ENCODE results near the gene GPATCH2.
"Not testable (repeated sequence)": the region's sequence is repeated elsewhere in the genome, so short reads cannot be mapped to it uniquely, and the experiment has no call there.

The GPATCH2 gene

DNA sequence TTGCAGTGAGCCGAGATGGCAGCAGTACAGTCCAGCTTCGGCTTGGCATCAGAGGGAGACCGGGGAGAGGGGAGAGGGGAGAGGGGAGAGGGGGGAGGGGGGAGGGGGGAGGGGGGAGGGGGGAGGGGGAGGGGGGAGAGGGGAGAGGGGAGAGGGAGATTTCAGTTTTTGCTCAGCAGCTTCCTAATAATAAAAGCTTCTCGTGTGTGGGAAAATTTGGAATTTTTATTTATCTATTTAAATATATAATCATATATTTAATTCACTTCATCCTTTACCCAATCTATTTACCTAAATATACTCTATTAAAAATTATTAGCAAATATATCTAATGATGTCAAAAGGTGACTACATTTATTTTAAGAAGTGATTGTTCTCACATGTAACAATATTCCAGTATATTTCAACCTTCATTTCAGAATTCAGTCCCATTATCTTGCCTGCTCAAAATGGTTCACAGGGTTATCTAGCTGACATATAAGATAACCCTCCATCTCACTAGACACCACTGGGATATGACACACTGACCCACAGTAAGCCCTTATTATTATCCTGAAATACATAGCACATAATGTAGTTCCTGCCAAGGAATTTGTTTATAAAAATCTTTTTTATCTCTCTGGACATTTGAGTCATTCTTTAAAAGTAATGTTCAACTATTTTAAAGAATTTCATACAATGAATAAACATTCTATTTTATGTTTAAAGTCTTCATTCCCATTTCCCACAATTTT lies 105.9 kb downstream of the GPATCH2 start:
- in situ Hi-C loops (cut with HindIII; ENCODE audit: low pct_ligation_motif_present, low sequenced_read_pairs), result no loop called here
- Histone ChIP-seq H3K27ac (peak overlapping the region; percentile 24), H3K27me3 (replicated peaks) (no peaks in the 10 kb centered on the region), H3K36me3 (replicated peaks) (no peaks in the 10 kb centered on the region), H3K4me3 (ENCODE audit: low read depth, low read length) (no peak overlapping the region)
- peak; percentile 24 for DNase-seq
- TF ChIP-seq, protein P1, sequence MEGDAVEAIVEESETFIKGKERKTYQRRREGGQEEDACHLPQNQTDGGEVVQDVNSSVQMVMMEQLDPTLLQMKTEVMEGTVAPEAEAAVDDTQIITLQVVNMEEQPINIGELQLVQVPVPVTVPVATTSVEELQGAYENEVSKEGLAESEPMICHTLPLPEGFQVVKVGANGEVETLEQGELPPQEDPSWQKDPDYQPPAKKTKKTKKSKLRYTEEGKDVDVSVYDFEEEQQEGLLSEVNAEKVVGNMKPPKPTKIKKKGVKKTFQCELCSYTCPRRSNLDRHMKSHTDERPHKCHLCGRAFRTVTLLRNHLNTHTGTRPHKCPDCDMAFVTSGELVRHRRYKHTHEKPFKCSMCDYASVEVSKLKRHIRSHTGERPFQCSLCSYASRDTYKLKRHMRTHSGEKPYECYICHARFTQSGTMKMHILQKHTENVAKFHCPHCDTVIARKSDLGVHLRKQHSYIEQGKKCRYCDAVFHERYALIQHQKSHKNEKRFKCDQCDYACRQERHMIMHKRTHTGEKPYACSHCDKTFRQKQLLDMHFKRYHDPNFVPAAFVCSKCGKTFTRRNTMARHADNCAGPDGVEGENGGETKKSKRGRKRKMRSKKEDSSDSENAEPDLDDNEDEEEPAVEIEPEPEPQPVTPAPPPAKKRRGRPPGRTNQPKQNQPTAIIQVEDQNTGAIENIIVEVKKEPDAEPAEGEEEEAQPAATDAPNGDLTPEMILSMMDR (IDR thresholded peaks at IDR 0.05; ENCODE audit: low read depth, low read length, missing control alignments), result no peak

DNA sequence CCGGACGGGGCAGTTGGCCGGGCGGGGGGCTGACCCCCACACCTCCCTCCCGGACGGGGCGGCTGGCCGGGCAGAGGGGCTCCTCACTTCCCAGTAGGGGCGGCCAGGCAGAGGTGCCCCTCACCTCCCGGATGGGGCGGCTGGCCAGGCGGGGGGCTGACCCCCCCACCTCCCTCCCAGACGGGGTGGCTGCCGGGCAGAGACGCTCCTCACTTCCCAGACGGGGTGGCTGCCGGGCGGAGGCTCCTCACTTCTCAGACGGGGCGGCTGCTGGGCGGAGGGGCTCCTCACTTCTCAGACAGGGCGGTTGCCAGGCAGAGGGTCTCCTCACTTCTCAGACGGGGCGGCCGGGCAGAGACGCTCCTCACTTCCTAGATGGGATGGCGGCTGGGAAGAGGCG lies 107.0 kb downstream of the GPATCH2 start:
- in situ Hi-C loops (cut with HindIII; ENCODE audit: low pct_ligation_motif_present, low sequenced_read_pairs); H3K27me3 ChIP-seq (replicated peaks); H3K4me3 ChIP-seq (ENCODE audit: low read depth, low read length); H3K27ac ChIP-seq; H3K36me3 ChIP-seq (replicated peaks); DNase-seq: not testable (repeated sequence)

DNA sequence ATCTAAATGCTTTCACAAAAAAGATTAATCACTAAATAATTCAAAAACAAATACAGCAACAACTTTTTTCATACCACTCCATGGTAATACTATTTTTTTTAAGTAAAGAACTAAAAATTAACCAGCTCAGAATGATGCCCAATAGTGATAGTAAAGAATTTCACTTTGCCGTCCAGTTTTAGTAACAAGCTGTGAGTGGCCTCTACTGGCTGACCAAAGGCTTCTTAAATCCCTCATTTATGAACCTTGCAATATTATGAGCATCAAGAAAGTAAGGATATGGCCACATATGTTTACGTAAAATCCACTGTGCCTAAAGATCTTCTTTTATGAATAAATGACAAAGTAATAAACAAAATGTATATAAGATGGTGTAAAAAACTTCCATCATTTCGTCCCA lies 108.6 kb downstream of the GPATCH2 start:
- H3K27ac ChIP-seq, result no peak overlapping the region
- TF ChIP-seq, protein P1 (IDR thresholded peaks at IDR 0.05; ENCODE audit: low read depth, low read length, missing control alignments), result no peak

DNA sequence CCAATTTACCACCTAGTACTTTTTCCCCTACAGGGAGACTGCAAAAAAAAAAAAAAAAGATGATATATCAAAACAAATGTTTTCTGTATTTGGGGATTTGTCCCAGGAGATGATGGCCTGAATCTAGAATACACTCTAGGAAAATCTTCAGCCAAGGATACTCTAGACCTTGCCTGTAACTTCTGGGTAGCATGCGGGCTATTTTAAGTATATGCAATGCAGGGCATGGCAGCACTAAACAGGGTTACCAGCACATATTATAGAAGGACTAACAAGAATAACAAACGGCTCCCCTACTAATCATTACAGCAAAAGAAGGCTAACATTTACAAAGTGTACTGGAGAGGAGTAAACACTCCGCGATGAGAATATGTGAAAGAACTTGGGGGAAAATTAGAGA lies 109.6 kb downstream of the GPATCH2 start:
- no peak for DNase-seq
- Histone ChIP-seq H3K27ac (no peak overlapping the region), H3K36me3 (replicated peaks) (no peaks in the 10 kb centered on the region), H3K27me3 (replicated peaks) (no peaks in the 10 kb centered on the region), H3K4me3 (ENCODE audit: low read depth, low read length) (no peak overlapping the region)
- TF ChIP-seq, protein P1 (IDR thresholded peaks at IDR 0.05; ENCODE audit: low read depth, low read length, missing control alignments), result no peak
- in situ Hi-C loops (cut with HindIII; ENCODE audit: low pct_ligation_motif_present, low sequenced_read_pairs), result no loop called here

More for the DNA sequence above, 108.6 kb downstream of the GPATCH2 start:
- Histone ChIP-seq H3K36me3 (replicated peaks) (no peaks in the 10 kb centered on the region), H3K27me3 (replicated peaks) (no peaks in the 10 kb centered on the region), H3K4me3 (ENCODE audit: low read depth, low read length) (no peak overlapping the region)
- DNase-seq, result no peak
- in situ Hi-C loops (cut with HindIII; ENCODE audit: low pct_ligation_motif_present, low sequenced_read_pairs), result no loop called here

DNA sequence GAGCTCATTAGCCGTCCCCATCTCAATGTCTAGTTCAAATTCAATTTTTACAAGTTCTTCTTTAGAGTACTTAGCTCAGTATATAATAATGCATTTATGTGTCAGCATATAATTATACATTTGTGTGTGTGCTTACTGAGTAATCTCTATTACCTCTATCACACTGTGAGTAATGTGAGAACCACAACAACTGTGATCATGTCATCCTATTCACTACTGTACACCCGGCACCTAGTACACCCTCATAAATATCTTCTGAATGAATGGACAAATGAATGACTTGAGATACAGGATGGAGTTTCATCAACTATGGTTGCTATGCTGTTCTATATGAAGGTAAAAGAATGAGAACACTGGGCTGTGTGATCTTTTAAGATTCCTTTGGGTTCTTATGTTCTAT lies 124.0 kb downstream of the GPATCH2 start:
- in situ Hi-C loops (cut with HindIII; ENCODE audit: low pct_ligation_motif_present, low sequenced_read_pairs), result no loop called here
- no peak overlapping the region for H3K27ac ChIP-seq
- no peak overlapping the region for H3K4me3 ChIP-seq (ENCODE audit: low read depth, low read length)
- no peaks in the 10 kb centered on the region for H3K36me3 ChIP-seq (replicated peaks)
- H3K27me3 ChIP-seq (replicated peaks), result no peaks in the 10 kb centered on the region
- peak; percentile 46 for DNase-seq
- TF ChIP-seq, protein P1 (IDR thresholded peaks at IDR 0.05; ENCODE audit: low read depth, low read length, missing control alignments), result no peak

DNA sequence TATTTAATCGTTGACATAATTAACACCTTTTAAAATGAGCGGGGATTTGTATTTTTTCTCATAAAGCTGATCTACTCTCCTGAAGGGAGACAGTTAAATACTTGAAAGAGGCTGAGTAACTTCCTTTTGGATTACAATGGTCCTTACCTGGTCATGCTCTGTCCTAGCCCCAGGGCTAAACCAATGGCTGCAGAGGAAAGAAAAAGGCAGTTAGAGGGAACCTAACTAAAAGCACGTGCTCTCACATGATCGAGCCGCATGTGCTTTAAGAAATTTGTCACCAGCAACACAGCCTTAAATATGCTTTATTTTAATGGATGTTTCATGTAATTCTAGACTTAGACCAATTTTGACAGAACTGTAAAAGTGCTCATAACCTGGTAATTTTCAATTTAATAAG lies 132.7 kb downstream of the GPATCH2 start:
- in situ Hi-C loops (cut with HindIII; ENCODE audit: low pct_ligation_motif_present, low sequenced_read_pairs), result no loop called here
- H3K36me3 ChIP-seq (replicated peaks), result no peaks in the 10 kb centered on the region
- TF ChIP-seq, protein P1 (IDR thresholded peaks at IDR 0.05; ENCODE audit: low read depth, low read length, missing control alignments), result no peak
- no peak for DNase-seq
- H3K4me3 ChIP-seq (ENCODE audit: low read depth, low read length), result no peak overlapping the region
- H3K27ac ChIP-seq, result no peak overlapping the region
- H3K27me3 ChIP-seq (replicated peaks), result no peaks in the 10 kb centered on the region

Measured in brain microvascular endothelial cell (primary cell).